Hindlimb muscle (tissue), 1 donor: ENCODE data around the gene SLC16A12. TPM values are rescaled to one million over a fixed set of nuclear protein-coding genes. Genes with fewer than 3 reads are reported as not detected.
"Not testable (repeated sequence)": the region's sequence is repeated elsewhere in the genome, so short reads cannot be mapped to it uniquely, and the experiment has no call there.

ENCODE experiments used
- DNase-seq: peaks from one replicate; pipeline ENCODE4 v3.0.0-alpha.2; 2013
- polyA plus RNA-seq: library from polyadenylated mRNA; unstranded; fragments of 120-200 nt; gene quantifications from one replicate; pipeline ENCODE4 v1.2.1, GENCODE V29; 2013; ENCODE audit not compliant: insufficient read length

The SLC16A12 gene
- polyA plus RNA-seq, 1 donor: 1.9 TPM

DNA sequence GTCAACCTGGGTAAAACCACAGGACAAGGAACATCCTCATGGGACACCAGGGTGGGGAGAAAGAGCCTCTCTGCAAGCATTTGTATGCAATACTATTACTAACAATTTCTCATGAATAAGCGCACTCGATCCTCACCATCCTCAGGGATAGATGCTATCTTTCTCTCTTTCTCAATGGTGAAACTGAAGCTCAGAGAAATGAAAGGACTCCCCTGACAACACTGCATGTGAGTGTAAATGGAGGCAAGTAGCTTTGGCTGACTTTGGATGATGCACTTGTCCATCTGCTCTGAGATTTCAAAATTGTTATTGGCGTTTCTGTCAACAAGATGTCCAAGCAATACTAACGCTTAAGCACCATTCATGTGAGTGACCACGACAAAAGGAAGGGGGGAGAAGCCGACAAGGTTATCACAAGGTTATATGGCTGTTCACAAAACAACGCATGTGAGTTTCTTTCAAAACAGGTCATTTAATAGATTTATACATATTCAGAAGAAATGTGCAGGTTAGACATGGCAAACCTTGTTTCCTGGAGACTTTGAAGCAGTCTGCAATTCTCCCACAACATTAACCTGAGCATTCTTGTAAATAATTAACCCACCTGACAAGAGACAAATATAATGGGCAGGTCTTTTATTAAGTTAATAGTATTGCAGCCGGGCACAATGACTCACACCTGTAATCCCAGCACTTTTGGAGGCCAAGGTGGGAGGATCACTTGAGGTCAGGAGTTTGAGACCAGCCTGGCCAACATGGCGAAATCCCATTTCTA is 67.0 kb downstream of the SLC16A12 start:
- no peak for DNase-seq

DNA sequence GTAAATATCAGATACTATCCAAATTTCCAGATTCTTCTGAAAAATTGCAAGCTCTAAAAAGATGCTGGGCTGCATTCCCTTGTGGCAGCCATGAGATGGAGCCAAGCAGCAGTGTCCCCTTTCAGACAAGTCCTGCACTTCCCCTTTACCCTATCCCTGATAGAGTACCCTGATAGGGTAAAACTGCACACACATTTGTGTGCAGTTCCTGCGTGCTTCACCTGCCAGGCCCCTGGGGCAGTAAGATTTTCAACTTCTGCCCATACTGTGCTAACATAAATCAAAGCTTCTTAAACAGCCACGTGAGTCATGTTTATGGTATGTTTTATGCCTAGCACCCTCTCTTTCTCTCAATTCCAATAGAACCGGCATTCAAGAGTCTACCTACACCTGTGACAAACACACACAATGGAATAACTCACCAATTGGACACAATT is 68.8 kb downstream of the SLC16A12 start:
- no peak for DNase-seq

DNA sequence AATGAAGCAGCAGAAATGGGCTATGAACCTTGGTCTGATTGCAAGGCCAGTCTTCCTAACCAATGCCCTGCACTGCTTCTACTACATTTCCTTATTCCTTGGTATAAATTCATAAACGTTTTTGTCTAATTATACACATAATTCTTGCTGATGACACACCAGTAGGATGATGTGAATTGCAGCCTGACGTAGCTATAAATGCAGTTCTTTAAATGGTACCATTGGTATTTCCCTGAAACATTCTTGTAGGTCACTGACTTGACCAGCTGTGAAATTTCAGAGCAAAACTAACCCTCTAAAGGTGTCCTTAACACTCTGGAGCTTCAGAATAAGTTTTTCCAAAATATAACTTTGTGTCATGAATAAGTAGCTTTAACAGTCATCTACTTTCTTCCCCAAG is 70.2 kb downstream of the SLC16A12 start:
- DNase-seq: no peak

DNA sequence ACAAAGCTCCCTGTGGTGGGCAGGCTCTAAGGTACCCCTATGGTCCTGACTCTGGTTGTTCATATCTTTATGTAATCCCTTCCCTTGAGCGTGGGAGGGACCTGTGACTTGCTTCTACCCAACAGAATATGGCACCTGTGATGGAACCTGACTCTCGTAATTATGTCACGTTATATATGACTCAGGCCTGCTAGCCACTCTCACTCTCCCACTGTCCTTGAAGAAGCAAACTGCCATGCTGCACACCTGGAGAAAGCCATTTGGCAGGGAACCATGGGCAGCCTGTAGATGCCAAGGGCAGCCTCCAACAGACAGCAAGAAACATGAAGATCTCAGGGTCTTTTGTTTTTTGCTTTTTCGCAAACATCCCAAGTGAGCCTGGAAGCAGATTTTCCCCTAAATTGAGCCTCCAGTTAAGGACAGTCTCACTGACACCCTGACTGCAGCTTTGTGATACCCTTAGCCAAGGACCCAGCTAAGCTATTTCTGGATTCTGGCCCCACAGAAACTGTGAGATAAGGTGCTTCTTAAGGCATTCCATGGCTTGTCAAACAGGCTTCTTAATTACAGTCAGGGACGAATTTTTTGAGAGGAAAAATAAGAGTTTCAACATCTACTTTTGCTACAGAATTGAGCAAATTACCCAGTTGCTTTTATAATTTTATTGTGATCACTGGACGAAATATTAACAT is 71.4 kb downstream of the SLC16A12 start:
- no peak for DNase-seq

DNA sequence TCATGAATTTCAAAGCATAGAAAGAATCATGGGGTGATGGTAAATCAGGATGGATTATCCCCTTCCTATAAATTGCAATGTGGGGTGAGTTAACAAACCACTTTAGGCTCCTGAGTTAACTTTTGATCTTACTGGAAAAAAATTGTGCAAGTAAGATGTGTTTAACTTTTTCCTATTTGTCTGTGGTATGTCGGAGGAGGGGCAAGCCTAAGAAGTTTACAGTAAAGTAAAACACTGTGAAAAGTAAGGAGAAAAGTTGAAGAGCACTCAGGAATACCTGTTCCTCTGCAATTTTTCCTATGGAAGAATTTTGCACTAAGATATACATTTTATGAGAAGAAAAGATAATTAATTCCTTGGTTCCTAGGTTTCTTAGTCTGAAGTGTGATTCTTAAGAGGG is 76.6 kb downstream of the SLC16A12 start:
- DNase-seq: no peak

DNA sequence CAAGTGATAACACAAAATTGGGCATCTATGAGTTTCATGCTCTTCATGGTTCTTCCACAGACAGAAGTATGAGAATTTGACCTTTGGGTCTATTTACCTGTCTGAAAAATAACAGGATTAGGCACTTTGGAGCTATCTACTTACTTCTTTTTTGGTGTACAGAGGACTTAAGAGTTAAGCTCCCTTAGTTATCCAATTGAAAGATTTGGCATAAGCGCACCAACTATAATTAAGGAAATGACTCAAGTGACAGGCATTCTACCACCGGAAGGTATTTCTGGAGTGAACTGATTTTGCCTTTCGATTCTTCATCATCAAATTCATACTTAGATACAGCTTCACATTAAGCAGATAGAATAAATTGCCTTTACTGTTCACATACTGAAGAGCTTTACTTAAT is 77.1 kb downstream of the SLC16A12 start:
- DNase-seq: no peak

DNA sequence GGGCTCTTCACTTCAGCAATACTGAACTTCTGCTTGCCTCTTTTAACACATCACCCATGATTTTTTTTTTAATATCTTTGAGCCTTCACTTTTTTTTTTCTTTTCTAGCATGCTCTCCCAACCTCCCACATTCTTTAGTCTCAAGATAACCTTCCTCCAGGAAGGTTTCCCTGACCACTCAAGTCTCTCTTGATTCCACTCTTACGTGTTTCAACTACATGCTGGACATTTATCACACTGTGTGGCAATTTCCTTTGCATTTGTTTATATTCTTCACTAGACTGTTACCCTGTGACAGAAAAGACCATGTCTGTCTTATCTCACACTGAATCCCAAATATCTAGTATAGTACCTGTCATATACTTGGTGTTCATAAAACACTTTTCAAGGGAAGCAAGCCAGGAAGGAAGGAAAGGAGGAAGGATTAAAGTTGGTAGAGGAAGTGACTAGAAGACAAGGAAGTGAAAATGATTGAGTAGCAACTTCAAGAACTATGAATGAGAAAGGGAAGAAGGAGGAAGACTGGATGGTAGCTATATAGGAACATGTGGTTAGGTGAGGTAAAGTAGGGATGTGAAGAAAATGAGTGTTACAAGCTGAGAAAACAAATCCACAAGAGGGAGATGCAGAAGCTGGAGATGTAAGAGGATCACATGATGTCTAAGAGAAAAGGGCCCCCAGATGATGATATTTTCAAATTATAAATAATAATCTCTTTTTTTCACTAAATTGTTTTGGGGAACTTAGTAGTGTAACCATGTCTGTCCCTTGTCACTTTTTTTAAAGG is 80.6 kb downstream of the SLC16A12 start:
- DNase-seq: no peak

DNA sequence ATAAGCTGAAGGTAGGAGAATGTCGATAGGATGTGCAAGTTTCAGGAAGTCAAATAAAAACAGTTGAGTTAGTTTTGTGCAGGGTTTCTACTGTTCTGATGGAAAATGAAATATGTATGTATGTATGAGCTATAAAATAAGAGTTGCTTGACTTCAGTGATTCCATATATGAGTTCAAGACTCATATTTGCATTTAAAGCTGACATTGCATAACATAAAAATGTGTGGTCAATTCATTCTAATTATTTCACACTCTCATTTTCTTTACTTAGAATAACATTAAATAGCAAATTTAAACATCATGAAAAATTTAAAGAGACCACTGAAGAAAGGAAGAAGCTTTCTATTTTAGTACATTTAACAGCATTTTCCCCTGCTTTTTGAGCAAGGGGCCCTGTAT is 83.2 kb downstream of the SLC16A12 start:
- no peak for DNase-seq

DNA sequence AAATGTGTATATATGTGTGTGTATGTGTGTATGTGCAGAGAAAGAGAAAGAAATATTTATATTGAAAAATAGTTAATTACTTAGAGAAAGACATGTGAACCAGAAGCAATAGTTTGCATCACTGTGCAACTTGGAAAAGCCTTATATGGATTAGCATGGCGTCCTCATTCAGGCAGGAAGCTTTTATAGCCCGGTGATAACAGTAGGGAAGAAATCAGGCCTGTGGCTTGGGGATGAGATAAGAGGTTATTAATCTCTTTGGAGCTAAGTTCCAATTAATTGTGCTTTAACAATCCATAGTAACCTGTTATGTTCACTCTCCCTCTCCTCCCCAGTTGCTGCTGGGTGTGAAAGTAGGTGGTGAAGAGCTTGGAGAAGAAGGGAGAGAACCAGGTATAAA is 84.5 kb downstream of the SLC16A12 start:
- no peak for DNase-seq

DNA sequence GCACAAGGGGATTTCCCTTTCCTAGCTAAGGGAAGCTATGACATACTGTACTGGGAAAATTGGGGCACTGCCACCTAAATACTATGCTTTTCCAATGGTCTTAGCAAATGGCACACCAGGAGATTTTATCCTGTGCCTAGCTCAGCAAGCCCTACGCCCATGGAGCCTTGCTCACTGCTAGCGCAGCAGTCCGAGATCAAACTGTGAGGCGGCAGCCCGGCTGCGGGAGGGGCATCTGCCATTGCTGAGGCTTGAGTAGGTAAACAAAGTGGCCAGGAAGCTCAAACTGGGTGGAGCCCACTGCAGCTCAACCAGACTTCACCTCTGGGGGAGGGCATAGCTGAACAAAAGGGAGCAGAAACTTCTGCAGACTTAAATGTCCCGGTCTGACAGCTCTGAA is 90.6 kb downstream of the SLC16A12 start:
- not testable (repeated sequence) for DNase-seq

DNA sequence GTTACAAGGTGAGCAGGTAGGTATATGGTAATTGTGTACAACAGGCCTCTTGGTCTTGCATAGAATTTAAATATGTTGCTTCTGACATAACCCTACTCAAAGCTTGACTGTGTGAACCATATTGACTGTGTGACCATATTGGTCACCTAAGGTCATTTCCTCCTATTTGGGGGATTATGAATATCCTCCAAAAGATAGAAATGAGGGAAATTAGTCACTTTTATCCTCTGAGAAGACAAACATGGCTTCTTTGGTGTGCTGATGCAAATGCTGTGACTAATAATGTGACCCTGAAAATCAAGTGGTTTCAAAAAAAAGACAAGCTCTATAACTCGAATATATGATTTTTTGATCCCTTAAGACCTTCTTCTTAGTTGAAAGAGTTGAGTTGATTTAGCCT is 93.1 kb downstream of the SLC16A12 start:
- no peak for DNase-seq

DNA sequence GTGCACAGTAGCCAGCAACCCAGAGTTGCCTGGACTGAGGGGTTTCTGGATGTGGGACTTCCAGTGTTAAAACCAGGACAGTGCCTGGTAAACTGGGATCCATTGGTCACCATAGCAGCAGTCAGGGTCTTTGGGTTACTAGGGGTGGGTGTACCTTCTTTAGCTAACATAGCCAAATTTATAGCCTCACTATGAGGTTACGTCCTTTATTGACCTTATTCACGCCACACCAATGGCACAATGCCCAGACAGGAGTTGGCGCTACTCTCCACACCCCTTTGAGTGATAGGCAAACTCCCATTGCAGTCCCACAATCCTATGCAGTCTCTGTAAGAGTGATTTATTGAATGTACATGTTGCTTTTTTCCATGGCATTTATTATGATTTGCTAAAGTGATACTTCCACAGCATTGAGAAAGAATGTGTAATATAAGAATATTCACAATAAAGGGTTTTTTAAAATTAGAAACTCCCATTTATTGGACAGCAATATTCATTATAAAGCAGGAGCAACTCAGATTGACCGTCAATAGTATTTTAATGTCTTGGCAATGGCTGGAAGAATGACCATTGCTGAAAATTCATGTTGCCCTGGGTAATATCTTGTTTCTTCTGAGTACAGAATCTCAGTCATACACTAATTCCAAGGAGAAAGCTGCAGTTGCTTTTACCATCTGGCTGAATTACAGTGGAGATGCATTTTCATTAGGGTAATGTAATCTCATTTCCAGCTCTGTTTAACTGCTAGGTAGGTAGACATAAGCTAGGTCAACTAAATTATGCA is 95.0 kb downstream of the SLC16A12 start:
- DNase-seq: no peak

DNA sequence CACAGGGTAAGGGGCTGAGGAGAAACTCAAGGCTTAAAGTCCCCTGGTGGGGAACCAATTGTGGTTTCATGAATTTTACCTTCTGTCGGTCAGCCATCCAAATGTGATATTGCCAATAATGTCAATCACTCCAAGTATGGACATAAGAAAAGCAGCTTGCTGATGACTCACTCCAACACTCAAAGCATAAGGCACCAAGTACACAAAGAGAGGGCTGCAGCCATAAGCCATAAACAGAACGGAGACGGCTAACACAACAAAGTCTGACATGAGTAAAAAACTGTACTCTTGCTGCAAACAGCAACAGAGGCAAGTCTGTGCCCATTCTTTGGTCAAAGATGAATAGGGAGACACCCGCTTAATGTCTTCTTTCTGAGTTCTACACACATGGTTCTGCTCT is 96.9 kb downstream of the SLC16A12 start:
- no peak for DNase-seq

DNA sequence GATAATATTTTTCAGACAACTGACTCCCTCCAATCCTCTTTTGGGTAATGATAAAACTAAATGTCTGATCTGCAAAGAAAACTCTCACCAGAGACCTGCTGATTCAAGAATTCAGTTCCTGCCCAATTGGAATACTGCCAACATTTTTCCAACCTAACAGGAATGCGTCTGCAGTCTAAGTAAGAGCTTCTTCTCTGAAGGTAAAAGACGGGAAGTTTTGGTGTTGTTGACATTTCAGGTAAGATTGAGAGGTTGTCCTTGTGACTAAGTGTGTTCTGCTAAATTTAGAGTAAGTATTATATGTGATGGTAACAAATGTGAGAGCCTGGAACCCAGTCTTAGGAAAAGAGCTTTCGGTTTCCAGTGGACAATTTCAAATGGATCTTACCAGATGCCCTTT is 103.4 kb downstream of the SLC16A12 start:
- DNase-seq: no peak

DNA sequence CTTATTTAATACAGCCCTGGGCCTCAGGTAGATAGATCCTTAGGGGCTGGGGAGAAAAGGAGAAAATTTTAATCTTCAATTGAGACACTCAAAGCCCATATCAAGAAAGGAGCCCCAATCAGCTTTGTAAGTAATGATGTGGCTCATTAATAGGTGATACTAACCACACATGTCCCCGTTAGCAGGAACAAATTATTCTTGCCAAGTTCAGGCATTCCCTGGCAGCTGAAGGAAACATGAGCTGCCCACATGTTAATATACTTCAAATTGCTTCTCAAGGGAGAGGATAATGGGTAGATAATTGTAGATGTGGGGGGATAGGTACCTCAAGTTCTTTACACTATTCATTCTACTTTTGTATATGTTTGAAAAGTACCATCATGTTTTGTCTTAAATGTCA is 106.5 kb downstream of the SLC16A12 start:
- no peak for DNase-seq

DNA sequence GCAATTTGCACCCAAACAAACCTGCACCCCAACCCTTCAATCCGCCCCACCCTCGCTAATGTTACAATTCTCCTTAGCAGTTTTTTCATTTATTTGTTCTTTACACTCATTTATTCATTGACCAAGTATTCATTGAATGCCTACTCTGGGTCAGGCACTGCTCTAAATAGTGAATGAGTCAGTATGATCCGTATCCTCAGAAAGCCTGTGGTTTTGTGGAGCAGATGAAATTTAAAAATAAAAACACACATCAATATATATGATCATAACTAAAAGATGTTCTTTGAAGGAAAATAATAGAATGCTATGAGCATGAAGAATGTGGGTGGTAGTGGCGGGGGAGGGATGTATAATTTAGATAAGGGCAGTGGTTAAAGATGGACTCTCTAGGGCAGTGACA is 107.8 kb downstream of the SLC16A12 start:
- DNase-seq: no peak

DNA sequence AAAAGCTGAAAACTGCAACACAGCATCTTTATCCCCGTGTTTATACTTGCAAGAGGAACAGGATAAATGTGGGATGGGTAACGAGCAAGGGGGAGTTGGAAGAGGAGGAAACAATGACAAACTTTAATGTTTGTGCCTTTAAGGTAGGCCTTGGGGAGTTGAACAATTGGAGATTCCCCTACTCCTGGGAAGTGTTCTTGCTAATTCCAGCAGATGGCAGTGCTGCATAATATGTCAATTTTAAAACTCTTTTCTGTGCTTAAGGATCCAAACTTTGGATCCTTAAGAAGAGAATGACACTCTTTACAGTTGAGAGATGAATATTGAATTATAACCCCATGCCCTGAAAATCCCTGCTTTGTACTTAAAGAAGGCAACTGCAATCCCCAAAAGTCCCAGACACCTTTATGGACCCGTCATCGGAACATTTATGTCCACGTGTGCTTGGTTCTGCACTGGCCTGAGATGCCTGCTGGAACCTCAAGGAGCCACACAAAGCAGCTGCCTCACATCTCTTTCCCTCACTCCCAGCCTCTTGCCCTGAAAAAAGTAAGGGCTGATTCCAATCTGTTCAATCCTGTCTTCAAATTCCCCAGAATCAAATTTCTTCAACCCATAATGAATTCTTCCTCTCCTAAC is 109.0 kb downstream of the SLC16A12 start:
- peak; percentile 55 for DNase-seq

DNA sequence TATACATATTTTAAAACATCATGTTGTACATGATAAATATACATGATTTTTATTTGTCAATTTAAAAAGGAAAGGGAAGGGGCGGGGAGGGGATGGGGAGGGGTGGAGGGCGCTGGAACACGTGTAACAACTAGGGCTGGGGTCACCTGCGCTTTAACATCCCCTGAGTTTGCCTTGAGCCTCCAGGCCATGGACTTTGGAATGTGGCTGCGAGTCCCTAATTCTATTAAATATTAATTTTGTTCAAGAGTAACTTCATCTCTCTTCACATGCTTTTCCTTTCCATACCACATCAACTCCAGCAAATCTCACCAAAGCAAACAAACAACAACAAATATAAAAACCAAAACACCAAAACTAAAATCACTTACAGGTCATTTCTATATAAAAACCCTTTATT is 110.4 kb downstream of the SLC16A12 start:
- DNase-seq: no peak

DNA sequence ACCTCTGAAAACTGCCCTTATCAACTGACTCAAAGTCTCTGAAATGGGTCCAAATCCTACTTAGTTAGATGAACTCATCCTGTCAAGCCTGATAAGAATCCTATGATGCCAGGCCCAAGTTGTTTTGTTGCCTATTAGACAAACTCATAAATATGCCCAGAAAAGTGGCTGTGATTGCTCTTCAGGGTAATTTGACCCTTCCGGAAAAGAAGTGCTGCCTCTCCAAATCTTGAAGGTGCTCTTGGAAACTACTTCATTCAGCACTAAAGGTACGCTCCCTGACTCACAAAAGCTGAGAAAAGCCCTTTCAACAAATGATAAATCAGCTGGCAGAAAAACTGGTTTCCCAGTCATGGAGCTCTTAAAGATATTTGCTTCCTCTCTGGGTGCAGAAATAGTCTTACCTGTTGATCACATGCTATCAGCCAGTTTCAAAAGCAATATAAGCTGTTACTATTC is 114.3 kb downstream of the SLC16A12 start:
- DNase-seq: no peak

DNA sequence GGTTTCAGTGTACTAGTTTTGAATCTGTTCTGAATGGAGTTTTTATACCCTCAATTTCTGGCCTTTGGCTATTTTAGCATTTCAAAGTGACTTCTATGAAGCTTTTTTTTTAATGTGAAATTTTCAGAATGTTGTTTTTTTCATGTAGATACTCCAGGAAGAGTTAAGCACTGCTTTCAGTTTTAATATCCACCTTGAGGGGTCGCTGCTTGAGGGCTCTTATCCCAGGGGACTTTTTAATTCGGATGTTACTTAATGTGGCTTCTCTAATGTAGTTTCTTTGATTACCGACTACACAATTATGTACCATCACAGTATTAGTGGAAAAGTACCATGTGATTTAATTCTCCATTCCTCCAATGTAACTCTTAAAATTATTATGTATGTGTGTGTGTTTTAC is 115.8 kb downstream of the SLC16A12 start:
- DNase-seq: no peak

DNA sequence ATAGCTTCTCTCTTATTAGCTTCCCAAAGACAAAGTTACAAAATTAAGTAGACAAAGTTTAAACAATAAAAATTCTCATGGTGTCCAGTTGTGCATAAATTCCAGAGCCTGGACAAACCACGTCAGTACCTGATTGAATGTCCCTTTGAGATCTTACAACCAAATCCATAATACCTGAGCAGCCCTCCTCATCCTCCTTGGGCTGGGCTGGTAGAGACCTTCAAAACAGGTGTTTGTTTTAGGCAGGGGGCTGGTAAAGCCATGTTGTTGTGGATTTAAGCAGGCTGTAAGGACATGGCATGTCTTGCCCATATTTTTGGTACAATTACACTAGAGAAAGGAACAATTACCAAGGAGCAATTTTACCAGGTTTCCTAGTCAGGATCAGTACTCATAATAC is 118.9 kb downstream of the SLC16A12 start:
- DNase-seq: no peak
